DLD1 (cell line): ENCODE data around the gene DCTN2.
"Not testable (repeated sequence)": the region's sequence is repeated elsewhere in the genome, so short reads cannot be mapped to it uniquely, and the experiment has no call there.

Experiments
- in situ Hi-C: cut with HindIII; loops from 2 replicates; pipeline ENCODE4 v1.10.0; 2017; ENCODE audit warnings: low sequenced_read_pairs

Gene DCTN2

DNA sequence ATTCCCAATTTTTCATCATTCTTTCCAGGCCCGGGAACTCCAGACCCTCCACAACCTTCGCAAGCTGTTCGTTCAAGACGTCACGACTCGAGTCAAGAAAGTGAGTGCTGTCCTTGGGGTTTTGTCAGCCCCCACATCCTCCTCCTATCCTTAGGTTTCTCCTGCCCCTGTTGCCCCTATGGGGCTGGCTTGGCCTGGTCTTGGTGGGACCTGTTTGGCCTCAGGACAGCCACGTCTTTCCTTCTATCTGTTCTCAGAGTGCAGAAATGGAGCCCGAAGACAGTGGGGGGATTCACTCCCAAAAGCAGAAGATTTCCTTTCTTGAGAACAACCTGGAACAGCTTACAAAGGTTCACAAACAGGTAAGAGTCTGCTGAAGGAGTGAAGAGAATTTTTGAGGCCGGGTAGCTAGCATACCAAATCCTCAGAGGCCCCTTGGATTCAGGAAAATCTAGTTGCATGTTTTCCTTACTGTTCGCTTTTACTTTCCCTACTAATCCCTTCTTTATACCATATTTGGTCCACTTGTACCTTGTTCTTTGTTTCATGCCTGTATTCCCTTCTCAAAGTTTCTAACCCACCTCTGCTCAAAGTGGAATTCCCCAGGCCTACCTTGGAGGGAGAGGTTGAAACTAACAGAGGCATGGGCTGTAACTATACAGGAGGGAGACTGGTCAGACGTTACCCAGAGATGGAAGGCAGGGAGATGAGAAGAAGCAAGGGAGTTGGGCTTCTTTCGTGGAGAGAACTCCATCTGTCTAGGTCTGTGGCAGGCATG, 31.2 kb upstream of the DCTN2 start:
- in situ Hi-C loops = no loop called here

DNA sequence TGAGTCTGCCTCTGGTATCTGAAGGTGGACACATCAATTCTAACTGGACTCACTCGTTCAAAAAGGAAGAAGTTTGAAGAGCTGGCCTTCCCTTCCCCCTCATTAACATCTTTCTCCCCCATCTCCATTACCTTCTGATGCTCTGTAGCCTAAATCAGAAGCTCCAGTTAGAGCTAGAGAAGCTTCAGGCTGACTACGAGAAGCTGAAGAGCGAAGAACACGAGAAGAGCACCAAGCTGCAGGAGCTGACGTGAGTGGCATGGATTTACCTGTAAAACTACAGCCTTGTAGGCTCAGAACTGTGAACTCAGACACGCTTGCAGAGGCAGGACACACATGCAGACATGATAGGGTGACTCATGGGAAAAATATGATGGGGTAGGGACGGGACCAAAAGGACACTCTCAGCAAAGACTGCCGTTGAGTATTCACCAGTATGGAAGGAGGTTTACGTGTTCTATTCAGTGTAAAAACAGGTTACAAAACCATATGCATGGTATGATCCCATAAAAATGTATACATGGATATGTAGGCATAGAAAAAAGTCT, 29.7 kb upstream of the DCTN2 start:
- in situ Hi-C loops = no loop called here

- in situ Hi-C loops = no loop called here
These were observed 29.0 kb upstream of the DCTN2 start for GRCh38 chr12:57575771-57576612.

GRCh38 chr12:57574795-57575194, 27.8 kb upstream of the DCTN2 start:
- in situ Hi-C loops = no loop called here

DNA sequence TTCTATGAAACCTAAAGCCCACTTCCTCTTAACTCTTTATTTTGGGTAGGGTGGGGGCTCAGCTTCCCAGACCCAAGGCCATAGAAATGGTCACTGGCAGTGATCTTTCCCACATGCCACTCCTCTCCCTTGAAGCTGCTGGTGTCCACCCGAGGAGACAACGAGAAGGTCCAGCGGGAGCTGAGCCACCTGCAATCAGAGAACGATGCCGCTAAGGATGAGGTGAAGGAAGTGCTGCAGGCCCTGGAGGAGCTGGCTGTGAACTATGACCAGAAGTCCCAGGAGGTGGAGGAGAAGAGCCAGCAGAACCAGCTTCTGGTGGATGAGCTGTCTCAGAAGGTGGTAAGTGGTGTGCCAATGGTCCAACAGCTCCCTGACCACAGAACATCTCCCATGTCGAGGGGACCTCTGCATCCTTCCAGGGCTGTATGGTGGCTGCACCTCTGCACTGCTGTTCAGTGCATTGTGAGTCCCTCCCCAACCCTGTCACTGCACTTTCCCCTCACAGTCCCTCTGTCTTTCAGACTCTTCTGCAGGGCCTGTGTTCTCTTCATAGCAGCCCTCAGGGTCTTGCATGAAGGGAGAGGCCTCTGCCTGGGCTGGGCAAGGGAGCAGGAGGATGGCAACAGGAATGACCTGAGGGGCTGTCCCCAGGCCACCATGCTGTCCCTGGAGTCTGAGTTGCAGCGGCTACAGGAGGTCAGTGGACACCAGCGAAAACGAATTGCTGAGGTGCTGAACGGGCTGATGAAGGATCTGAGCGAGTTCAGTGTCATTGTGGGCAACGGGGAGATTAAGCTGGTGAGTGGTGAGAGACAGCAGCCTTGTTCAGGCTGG, 25.2 kb upstream of the DCTN2 start:
- in situ Hi-C loops = no loop called here

- in situ Hi-C loops = not testable (repeated sequence)
These were observed 23.4 kb upstream of the DCTN2 start for GRCh38 chr12:57570438-57570837.

- in situ Hi-C loops = no loop called here
These were observed 22.9 kb upstream of the DCTN2 start for GRCh38 chr12:57569858-57570257.

DNA sequence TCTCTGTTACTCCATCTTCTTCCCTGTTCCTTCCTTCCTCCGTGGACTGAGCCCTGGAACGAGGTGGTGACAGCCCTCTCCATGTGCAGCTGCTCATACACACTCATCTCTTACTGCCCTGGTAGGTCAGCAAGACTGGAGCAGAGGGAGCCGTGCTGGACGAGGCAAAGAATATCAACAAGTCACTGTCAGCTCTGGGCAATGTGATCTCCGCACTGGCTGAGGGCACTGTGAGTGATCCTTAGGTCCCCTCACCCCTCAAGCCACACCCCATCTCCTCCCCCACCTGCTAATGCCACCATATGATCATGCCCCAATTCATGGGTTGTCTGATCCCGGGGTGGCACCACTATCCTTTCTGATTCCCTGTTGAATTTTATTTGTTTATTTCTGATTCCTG, 21.8 kb upstream of the DCTN2 start:
- in situ Hi-C loops = no loop called here

DNA sequence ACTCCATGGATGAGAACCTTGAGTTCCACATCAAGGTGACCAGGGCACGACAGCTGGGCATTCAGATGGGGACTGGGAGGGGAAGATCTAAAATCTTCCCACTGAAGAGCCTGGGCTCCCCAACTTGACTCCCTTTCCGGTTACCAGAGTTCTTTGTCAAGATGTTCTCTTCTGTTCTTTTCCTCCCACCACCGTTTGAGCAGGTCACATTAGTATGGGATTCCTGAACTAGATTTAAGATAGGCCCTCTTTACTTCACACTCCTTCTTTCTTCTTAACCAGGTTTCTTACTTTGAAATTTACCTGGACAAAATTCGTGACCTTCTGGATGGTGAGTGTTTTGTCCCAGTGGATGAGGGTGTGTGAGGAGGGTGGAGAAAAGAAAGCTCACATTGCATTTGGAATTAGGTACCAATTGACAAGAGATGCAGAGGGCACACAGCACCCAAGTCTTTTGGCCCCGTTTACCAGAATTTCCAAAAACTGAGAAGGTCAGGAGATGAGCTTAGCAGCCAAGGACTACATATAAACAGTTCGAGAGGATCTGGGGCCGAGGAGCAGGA, 17.3 kb upstream of the DCTN2 start:
- in situ Hi-C loops = no loop called here

DNA sequence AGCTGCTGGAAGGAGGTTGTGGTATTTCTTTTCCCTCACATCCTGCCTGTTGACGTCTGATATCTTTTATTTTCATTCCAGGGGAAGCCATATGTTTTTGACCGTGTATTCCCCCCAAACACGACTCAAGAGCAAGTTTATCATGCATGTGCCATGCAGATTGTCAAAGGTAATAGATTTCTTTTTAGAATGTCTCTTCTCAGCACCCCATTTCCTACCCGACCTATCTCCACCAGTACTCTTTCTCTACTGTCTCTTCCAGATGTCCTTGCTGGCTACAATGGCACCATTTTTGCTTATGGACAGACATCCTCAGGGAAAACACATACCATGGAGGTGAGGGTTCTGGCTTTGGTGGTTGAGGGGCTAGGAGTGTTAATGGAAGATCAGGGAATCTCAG, 16.4 kb upstream of the DCTN2 start:
- in situ Hi-C loops = no loop called here

DNA sequence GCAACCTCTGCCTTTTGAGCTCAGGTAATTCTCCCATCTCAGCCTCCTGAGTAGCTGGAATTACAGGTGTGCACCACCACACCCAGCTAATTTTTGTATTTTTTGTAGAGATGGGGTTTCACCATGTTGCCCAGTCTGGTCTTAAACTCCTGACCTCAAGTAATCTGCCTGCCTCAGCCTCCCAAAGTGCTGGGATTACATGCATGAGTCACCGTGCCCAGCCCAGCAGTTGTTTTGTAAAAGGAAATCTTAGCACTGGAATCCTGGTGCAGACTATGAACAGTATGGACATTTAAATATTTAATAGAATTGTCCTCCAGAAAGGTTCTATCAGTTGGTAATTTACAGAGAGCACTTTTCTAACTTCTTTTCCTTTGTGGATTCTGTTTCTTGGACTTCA, 14.1 kb upstream of the DCTN2 start:
- in situ Hi-C loops = not testable (repeated sequence)

- in situ Hi-C loops = no loop called here
These were observed 13.5 kb upstream of the DCTN2 start for GRCh38 chr12:57560516-57560915.

- in situ Hi-C loops = no loop called here
These were observed 11.9 kb upstream of the DCTN2 start for GRCh38 chr12:57558864-57559263.

- in situ Hi-C loops = no loop called here
These were observed 7.9 kb upstream of the DCTN2 start for GRCh38 chr12:57554897-57555296.

- in situ Hi-C loops = no loop called here
These were observed 7.5 kb upstream of the DCTN2 start for GRCh38 chr12:57554453-57554852.

DNA sequence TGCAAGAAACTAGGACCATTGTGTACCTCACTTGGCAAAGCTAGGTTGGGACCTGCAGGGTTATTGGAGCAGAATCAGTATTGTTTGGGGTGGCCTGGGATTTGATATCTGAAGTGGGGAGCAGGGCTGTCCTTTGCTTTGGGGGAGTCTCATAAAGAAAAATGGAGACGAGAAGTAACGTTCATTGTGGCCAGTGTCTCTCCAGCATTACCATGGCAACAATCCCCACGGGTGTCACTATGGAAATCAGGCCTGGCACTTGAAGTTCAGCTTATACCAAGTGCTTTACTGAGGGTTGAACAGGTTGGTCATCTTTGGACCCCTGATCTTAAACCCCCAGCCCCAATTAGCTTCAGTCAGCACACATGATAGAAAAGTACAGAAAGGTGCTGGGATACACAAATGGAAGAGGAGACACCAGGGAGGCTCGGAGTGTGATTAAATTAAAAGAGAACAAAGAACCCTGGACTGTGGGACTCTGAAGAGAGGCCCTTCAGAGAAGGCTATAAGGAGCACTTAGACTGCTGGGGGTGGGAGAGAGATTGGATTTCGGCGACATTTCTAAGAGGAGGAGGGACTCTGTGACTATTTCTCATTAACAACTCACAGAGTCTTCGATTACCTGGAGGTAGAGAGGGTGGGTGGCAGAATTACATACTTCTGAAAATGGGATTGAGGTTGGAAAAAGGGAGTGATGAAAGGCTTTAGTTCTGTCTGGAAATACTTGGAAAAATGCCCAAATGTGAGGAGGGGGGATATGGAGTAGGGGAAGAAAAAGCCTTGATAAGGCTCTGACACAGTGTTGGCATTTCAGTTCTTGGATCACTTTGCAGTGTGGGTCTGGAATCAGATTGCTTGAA, 6.6 kb upstream of the DCTN2 start:
- in situ Hi-C loops = no loop called here

GRCh38 chr12:57552835-57553313, 5.9 kb upstream of the DCTN2 start:
- in situ Hi-C loops = no loop called here

DNA sequence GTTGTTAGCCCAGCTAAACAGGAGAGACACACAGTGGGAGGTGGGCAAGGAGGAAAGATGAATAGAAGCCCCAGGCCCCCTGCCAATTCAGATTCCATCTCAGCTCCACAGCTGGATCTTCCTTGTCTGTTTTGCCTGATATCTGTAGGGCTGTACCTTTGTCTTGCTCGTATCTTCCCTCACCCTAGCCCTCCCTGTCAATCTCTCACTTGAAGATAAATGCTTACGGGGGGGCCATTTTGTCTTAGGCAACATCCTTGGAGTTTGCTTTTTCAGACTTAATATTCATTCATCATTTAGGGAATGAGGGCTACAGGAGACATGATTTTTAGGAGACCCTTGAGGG, 5.3 kb upstream of the DCTN2 start:
- in situ Hi-C loops = no loop called here

- in situ Hi-C loops = no loop called here
These were observed 4.8 kb upstream of the DCTN2 start for GRCh38 chr12:57551637-57552305.
